GM19438 (cell line): Measurements from ENCODE around the gene TP63.
A peak's percentile ranks its signal among the peaks of the same experiment; 100 is the strongest.
"Not testable (repeated sequence)": the region's sequence is repeated elsewhere in the genome, so short reads cannot be mapped to it uniquely, and the experiment has no call there.

Source experiments
- ATAC-seq: cut with Tn5 transposase; IDR thresholded peaks from one replicate; pipeline ENCODE4 v1.9.1; 2021; ENCODE audit warnings: low read depth; ENCODE audit not compliant: unreplicated experiment

TP63 gene

DNA sequence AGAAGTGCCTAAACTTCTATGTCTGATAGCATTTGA, at the start of gene TP63:
Gene TP63 (plus strand): TSS at position 17 of the 36 bp plus-strand sequence. CDS start 127 bp downstream, outside the sequence.
- ATAC-seq: no peak

DNA sequence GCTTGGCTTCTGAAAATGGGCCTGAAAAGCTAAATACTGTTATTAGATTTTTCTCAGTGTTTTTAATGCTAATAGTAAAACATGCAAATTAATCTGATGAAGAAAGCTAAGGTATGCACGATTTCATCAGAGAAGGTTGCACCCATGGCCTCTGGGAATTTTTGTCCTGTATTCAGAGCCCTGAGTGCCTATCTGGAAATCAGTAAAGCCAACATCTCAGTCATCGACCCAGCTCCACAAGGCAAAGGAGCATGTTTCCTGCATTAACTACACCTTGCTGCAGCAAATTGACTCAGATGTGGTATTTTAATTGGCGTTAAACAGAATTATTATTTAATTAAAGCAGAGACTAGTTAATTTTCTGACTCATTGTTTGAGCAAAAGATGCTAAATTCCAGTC, 49.0 kb upstream of the TP63 start:
- no peak for ATAC-seq

DNA sequence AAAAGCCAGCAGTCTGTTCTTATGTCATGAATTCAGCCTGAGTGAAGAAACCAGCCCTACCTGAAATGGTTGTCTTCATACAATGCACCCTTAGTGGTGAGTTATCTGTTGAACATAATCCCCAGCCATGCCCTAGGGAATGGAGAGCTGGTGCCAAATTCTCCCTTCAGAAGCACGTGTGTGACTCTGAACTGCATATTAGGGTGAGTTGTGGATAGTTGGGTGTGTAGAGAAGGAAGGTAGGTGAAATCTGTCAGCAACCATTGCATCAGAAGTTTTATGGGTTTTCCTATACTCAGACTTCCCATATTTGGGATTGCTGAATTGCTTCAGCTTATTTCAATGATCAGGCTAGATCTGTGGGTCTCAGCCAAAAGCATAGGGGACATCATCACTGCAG, 46.5 kb upstream of the TP63 start:
- no peak for ATAC-seq

DNA sequence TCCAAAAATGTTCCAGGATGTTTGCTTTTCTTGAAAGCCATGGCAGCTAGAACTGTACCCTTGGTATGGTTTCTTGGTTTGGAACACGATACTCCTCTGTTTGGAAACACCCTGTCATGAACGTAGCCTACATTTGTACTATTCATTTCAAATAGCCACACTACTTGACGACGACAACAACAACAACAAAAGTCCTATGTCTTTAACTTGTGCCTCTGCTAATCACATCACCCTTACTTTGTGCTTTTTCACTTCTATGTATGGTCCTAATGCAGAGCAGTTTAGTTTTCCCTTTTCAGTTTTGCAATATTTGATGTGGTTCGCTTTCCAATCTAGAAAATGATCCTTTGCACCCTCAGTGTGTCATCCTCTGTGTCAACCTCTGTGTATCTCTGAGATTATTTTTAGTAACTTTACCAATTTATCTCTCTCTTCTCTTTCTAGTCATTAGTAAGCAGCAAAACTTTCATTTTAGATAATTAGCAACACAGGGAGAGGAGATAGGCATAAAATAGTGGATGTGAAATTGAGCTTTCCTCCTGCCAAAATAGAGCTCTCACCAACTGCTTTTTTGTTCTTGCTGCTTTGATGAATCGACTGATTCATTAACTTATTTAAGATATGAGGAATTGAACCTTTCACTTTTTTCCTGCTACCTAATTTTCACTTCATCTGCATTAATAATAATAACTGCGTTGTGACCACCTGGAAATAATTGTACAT, 44.1 kb upstream of the TP63 start:
- ATAC-seq: peak; percentile 87

DNA sequence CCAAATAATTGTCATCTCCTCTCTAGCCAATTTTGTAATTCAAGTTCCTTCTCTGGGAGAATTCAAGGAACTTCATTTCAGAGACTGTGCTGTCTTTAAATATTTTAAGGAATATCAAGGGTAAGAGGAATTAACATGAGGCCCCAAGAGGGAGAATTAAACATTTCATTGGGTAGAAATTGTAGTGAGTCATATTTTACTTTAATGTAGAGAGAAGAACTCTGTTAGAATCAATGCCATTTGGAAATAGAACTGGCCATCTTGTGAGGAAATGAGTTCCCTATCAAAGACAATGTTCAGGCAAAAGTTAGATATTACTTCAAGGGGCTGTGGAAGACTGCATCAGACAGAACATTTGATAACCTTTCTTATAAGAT, 43.5 kb upstream of the TP63 start:
- ATAC-seq: no peak

DNA sequence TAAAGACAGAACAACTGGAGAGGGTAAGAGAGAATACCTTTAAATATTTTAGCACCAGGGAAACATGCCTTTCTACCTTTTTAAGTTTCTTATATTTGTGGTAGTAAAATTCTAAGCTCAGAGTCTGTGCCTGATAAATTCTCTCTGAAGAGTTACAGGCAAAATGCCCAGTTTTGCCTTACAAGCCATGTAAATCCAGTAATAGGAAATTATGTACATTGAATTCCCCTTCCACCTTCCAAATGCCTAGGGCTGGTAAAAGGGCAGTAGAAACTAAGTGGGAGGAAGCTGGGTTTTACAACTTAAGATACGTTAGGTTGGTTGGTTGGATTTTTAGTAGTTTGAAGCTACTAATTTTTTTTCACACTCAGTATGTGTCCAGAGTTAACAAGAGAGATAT, 43.1 kb upstream of the TP63 start:
- no peak for ATAC-seq

DNA sequence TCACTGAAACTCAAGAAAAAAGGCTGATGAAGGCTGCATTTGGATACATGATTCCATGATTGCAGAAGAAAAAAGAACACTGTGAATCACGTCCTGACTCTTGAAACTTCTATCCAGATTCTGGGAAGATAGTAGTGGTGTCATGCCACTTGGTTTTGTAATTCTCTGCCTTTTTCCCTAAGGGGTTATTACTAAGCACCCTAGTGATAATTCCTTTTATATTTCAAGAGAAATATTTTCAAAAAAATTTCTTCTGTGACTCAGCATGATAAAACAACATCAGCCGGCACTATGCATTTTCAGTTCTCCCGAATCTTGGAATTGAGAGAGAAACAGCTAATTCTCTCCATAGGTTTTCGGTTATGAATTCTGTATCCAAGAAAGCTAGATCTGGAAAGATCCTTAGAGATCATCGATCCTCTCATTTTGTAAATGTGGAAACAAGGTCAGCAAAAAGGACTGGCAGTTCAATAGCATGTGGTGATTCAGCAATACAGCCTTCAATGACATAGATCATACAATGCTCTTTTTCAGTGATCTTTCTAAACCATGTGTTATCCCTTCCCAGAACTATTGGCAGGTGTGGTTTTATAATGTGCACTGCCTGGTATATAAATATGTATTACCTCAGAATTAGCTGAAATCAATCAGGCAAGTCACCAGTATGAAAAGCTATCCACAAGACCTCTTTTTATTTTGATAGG, 42.6 kb upstream of the TP63 start:
- no peak for ATAC-seq

DNA sequence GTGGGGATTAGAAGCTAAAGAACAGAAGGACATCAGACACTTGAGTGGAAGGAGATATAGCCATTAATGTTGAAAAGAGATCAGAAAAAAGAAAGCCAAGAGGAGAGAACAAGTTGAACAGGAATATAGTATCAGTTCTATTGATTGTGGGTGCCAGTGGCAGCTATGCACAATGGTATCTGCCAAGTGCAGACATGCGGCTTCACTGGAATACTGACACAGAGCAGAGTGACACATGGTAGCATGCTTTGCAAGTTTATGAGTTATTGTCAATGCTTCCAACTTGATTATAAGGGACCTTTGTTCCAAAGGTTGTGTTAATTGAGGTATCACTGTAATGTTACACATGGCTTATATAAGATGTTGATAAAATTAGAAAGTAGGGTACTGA, 42.0 kb upstream of the TP63 start:
- no peak for ATAC-seq

DNA sequence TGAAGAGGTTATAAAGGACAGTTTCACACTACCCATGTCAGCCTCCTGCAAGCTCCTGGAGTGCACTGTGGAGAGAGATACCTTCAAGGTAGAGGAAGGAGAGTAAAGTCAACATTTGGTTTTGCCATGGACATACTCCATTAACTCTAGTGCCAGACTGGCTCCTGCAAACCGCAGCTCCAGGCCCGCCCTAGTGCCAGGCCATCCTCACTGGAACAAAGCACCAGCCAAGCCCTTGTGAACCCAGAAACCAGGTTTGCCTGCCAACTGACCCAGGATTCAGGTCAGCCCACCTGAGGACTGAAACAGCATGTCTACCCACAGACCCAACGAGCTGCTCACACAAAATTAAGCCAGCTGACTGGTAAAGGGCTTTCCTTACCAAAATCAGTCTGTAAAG, 41.0 kb upstream of the TP63 start:
- no peak for ATAC-seq

DNA sequence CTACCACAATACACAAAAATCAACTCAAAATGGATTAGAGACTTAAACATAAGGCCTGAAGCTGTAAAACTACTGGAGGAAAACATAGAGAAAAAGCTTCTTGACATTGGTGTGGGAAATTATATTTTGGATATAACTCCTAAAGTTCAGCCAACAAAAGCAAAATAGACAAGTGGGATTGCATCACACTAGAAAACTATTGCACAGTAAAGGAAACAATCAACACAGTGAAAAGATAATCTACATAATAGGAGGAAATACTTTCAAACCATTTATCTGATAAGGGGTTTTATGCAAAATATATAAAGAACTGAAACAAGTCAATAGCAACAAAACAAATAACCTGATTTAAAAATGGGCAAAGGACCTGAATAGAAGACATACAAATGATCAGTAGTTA, 37.6 kb upstream of the TP63 start:
- no peak for ATAC-seq

DNA sequence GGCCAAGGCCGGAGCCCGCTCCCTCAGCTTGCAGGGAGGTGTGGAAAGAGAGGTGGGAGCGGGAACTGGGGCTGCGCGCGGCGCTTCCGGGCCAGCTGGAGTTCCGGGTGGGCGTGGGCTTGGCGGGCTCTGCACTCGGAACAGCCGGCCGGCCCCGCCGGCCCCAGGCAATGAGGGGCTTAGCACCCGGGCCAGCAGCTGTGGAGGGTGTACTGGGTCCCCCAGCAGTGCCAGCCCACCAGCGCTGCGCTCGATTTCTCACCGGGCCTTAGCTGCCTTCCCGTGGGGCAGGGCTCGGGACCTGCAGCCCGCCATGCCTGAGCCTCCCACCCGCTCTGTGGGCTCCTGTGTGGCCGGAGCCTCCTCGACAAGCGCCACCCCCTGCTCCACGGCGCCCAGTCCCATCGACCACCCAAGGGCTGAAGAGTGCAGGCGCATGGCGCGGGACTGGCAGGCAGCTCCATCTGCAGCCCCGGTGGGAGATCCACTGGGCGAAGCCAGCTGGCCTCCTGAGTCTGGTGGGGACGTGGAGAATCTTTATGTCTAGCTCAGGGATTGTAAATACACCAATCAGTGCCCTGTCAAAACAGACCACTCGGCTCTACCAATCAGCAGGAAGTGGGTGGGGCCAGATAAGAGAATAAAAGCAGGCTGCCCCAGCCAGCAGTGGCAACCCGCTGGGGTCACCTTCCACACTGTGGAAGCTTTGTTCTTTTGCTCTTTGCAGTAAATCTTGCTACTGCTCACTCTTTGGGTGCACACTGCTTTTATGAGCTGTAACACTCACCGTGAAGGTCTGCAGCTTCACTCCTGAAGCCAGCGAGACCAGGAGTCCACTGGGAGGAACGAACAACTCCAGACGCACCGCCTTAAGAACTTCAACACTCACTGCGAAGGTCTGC, 34.9 kb upstream of the TP63 start:
- not testable (repeated sequence) for ATAC-seq

DNA sequence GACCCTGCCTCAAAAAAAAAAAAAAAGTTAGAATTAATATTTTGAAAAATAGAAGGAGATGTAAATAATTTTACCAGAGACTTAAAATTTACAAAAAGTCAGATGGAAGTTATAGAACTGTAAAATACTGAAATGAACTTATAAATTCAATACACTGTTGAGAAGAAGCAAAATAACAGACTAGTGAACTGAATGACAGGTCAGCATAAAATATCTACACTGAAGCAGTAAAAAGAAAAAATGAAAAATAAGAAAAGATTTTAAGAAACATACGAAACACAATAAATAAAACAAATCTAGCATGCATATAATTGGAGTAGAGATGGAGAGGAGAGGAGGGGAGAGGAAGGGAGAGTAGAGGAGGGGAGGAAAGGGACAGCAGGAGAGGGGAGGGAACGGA, 33.3 kb upstream of the TP63 start:
- ATAC-seq: no peak

DNA sequence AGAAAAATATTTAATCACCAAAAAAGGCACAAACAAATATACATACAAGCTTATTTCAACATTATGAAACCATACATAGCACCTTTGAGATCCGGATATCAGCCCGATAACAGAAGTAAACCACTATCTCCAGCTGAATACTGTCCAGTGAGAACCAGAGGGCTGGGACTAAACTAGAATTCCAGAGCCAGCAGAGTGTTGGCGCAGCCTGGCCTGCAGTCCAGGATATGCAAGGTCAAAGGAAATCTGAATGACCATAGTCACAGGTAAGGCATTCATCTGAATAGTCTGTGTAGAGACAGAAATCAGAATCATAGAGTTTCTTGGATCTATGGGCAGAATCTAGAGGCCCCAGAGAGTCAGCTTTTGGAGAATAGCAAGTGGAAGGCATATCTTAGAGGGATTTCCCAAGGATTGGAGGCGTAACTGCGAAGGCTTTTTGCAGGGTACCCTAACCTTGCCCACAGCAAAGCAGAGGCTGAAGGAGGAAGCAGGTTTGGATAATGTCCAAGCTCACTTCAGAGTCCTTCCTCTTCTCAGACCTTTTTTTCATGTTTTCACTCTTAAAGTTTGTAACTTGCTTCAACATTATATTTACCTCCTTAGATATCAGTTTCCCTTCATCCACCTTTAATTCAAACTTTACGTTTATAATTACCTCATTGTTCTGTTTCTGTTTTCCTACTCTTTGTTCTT, 32.5 kb upstream of the TP63 start:
- no peak for ATAC-seq

DNA sequence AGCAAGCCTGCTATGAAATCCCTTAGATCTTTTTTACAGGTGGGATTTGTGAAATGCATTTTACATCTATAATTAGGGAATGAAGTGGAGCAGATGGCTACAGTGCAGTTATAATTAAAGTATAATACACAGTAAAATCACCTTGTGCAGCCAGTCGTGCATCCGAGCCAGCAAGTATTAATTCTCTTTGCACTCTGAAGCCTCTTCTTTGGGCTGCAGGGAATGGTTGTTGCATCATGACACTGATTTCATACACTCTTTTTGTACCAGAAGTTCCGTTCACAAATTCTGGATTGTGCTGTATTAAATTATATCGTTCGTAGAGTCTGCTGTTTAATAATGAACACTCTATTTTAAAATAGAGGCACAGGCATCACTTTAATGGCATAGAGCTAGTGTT, 28.7 kb upstream of the TP63 start:
- ATAC-seq: no peak

DNA sequence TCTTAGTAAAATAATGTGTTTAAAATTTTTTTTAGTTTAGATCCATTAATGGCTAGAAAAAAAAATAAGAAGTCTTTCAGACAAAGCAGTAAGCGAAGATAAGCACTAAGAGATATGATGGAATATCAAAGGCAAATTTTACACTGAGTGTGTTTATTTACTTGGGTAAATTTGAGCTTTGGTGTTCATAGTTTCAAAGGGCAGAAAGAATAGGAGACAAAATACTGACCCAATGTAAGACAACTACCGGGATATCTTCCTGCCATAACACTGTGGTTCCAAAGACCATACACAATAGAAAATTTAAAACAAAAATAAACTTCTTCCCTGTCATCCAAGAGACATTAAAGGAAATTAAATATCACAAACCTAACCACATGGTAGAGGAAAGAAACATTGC, 25.5 kb upstream of the TP63 start:
- ATAC-seq: no peak

DNA sequence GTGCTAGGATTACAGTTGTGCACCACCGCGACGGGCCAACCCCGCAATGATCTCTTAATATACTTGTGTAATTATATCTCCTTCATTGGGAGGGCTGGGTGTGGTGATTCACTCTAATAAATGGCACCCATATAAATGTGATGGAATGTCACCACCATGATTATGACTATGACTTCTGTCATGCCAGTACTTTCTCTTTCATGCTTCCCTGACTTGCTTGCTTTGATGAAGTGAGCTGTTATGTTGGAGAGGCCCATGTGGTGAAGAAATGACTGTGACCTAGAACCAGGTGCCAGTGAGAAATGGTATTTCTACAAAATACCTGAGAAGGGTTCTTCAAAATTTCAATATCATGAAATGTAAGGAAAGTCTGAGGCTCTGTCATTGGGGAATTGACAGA, 24.4 kb upstream of the TP63 start:
- ATAC-seq: no peak

DNA sequence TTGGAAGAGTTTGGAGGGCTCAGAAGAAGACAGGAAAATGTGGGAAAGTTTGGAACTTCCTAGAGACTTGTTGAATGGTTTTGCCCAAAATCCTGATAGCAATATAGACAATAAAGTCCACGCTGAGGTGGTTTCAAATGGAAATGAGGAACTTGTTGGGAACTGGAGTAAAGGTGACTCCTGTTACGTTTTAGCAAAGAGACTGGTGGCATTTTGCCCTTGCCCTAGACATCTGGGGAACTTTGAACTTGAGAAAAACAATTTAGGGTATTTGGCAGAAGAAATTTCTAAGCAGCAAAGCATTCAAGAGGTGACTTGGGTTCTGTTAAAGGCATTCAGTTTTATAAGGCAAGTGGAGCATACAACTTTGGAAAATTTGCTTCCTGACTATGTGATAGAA, 18.5 kb upstream of the TP63 start:
- ATAC-seq: not testable (repeated sequence)

DNA sequence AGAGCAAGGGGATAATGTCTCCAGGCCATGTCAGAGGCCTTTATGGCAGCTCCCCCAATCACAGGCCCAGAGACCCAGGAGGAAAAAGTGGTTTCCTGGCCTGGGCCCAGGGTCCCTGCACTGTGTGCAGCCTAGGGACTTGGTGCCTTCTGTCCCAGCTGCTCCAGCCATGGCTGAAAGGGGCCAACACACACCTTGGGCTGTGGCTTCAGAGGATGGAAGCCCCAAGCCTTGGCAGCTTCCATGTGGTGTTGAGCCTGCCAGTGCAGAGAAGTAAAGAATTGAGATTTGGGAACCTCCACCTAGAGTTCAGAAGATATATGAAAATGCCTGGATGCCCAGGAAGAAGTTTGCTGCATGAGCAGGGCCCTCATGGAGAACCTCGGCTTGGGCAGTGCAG, 18.1 kb upstream of the TP63 start:
- no peak for ATAC-seq

DNA sequence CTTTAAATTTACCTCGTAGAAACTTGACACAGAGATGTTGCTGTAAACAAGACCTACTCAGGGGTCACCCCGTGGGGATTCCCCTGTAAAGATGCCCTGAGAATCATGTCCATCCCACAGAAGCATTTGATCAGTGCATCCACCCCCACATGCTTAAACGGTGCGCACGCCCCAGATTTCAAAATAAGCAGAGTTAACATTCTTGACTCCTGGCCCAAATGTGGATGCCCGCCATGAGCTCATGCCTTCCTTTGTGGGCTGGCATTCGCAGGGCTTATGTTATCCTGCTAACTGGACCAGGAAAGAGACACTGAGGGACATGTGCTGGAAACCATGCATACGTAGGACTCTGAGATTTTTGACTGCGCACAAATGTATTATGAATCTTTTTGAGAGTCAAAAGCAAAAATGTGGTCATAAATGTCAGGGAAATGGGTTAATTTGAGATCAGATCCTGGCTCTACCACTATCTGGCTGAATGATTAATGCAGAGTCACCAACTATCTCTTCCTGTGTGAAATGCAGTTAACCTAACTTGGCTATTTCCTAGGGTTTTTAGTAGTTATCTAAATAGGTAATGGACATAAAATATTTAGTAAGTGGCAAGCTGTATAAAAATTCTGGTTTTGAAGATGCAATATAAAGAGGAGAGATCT, 9.1 kb upstream of the TP63 start:
- ATAC-seq: no peak

DNA sequence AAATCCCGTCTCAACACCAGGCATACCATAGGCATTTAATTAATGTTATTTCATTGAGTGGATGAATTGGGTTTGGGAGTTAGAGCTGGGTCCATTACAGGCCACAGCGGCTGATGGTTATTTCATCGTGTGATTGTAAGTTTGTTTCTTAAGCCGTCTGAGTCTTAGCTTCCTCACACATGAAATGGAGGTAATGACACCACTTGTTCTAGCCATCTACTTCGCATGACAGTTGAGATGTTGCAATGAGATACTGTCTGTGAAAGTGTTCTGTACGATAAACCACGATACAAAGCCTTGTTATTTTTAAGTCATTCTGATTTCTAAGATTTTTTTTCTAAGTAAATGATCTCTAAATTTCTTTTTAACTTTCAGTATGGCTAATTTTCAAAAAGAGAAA, 8.6 kb upstream of the TP63 start:
- no peak for ATAC-seq

DNA sequence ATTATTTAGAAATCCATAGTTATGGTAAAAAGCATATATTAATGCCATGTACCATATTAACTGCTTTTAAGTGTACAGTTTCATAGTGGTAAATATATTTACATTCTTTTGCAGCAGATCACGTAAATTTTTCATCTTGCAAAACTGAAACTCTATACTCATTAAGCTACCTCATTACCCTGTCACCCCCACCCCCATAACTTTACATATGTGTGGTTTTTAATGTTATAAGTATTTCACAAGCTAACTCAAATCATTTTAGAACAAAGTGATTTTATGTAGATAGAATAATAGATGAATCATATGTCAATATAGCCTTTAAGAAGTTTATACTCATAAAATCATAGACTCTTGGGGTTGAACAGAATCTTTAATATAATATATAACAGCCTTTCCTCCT, 7.1 kb upstream of the TP63 start:
- no peak for ATAC-seq
